GM12874 (cell line): ENCODE measurements around the gene DIDO1.

Experiments used
- TF ChIP-seq, protein P1 (sequence below): IDR thresholded peaks from 2 replicates; pipeline ENCODE4 v1.5.1; 2011; ENCODE audit warnings: low read depth, mild to moderate bottlenecking, control low read depth, low read length, moderate library complexity; ENCODE audit not compliant: insufficient read depth

Gene DIDO1

DNA sequence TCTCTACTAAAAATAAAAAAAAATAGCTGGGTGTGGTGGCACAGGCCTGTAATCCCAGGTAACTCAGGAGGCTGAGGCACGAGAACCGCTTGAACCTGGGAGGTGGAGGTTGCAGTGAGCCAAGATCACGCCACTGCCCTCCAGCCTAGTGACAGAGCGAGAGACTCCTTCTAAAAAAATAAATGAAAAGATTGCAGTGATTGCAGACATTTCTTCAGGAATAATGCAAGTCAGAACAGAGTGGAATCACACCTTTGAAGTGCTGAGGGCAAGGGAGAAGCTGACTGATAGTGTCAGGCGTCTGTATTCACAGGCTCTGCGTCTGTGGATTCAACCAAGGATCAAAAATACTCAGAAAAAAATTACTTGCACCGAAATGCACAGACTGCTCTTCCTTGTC is 62.1 kb downstream of the DIDO1 start:
- TF ChIP-seq, protein P1, sequence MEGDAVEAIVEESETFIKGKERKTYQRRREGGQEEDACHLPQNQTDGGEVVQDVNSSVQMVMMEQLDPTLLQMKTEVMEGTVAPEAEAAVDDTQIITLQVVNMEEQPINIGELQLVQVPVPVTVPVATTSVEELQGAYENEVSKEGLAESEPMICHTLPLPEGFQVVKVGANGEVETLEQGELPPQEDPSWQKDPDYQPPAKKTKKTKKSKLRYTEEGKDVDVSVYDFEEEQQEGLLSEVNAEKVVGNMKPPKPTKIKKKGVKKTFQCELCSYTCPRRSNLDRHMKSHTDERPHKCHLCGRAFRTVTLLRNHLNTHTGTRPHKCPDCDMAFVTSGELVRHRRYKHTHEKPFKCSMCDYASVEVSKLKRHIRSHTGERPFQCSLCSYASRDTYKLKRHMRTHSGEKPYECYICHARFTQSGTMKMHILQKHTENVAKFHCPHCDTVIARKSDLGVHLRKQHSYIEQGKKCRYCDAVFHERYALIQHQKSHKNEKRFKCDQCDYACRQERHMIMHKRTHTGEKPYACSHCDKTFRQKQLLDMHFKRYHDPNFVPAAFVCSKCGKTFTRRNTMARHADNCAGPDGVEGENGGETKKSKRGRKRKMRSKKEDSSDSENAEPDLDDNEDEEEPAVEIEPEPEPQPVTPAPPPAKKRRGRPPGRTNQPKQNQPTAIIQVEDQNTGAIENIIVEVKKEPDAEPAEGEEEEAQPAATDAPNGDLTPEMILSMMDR, result no peak

DNA sequence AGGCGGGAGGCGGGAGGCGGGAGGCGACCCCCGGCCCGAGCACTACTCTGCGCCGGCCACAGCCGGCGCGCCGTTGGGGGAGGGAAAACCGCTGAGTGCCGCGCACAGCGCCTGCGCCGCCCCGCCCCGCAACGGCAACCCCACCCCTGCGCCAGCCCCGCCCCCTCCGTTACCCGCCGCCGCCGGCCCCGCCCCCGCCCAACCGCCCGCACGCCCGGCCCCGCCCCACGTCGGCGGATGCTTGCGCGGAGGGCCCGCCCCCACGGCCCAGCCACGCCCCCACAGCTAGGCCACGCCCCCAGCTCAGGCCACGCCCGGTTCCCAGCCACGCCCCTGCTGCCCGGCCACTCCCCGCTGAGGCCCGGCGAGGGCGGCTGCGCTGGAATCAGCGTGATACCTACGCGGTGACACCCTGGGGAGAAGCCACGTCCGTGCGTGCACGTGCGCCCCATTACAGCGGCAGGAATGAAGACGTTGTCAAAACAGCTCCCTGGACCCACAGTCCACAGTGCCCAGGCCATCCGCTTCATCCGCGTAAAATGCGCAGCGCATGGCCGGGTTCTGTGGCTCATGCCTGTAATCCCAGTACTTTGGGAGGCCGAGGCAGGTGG is 64.5 kb downstream of the DIDO1 start, which contains the start of gene TCFL5:
Gene TCFL5, minus strand, starts transcription at position 97 of the 611 bp plus-strand sequence. CDS start 152 bp downstream, outside the sequence.
- TF ChIP-seq, protein P1, result no peak

DNA sequence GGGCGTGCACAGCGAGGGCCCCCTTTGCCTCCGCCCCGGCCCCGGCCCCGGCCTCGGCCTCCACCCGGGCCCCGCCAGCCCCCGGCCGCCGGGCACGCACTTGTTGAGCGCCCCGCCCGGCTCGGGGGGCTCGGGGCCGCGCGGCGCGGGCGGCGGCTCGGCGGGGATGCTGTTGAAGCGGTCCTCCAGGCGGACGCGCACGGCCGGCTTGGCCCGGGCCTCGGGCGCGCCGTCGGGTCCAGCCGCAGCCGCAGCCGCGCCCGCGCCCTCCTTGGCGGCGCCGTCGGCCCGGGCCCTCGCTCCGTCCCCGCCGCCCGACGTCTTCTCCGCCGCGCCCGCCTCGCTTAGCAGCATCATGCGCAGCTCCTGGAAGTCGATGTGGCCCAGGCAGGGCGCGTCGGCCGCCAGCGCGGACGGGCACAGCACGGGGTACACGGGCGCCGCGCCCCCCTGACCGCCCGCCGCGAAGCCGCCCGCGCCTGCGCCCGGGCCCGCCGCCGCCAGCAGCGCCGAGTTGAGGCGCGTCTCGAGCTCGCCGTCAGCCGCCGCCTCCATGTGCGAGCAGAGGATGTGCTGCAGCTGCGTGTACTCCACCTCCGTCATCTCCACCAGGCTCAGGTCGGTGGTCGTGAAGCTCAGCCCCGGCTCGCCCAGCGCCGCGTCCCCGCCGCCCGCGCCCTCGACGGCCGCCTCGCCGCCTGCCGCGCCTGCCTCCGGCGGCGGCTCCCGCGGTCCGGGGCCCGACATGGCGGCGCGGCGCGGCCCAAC is 65.2 kb downstream of the DIDO1 start:
- TF ChIP-seq, protein P1, result no peak

DNA sequence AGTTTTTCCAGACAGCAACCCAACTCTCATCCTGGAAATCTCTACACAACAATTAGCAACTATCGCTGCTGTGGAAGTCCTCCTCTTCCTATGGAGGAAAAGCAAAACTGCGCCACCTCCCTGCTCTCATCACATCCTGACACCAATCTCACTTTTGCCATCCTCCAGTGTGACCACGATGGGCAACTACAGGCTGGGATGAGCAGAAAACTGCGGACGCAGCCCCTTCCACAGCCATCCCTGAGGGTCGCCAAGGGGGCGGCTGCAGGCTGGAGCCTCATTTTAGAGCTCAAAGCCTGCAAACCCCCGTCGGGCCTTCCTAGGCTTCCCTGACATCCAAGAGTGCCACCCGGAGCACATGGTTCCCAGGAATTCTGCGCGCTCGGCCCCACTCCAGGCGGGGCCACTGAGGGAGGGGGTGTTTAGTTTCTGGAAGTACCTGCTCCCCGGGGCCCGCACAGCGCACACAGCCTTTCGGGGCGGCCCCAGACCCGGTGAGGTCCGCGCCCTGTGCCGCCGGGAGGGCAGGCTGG is 65.8 kb downstream of the DIDO1 start:
- TF ChIP-seq, protein P1, result no peak

DNA sequence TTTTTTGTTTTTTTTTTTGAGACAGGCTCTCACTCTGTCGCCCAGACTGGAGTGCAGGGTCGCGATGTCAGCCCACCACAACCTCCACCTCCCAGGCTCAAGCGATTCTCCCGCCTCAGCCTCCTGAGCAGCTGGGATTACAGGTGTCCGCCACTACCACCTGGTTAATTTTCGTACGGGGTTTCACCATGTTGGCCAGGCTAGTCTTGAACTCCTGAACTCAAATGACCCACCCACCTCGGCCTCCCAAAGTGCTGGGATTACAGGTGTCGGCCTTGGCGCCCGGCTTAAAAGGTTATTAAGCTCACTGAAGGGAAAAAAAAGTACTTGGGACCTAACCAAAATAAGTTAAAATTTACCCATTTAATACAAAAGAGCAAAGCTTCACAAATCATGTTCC is 66.6 kb downstream of the DIDO1 start:
- TF ChIP-seq, protein P1, result no peak

DNA sequence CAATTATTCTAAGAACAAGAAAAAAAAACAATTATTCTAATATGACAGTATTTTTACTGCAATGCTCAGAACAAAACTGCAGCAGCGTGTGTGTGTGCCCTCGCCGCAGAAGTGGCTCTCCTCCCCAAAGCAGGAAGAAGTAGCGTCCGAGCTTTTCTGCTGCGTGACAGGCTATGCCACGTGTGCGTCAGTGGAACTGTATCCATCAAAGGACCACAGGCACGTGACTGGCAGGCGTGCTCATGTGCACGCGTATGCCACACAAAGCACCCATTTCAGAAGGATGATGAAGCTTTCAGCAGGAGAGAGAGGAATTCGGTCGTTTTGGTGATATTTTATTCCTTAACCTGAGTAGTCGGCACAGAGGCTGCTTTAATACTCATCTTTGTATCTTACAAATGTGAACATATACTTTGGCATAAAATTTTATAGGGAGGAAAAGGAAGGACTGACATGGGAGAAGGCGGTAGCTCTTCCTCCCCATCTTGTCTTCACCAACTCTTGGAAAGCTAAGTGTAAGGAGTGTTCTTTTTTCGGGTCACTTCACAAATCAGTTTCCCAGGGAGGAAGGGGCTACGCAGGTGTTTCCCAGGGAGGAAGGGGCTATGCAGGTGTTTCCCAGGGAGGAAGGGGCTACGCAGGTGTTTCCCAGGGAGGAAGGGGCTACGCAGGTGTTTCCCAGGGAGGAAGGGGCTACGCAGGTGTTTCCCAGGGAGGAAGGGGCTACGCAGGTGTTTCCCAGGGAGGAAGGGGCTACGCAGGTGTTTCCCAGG is 68.1 kb downstream of the DIDO1 start:
- TF ChIP-seq, protein P1, result no peak
